Thyroid gland (tissue), 4 donors: Measurements from ENCODE around the gene ZNF576.

Experiments
- POLR2A ChIP-seq, 2 donors: fragments of 450-650 bp; IDR thresholded peaks; one replicate each; pipeline ENCODE4 v1.6.1; 2017; ENCODE audit warnings: antibody characterized with exemption in 2 of 2, mild to moderate bottlenecking in 2 of 2, moderate library complexity in 1 of 2
- TF ChIP-seq, protein P1 (sequence below), 6 experiments: fragments of 200-600 bp in 3 of 6; fragments of 450-650 bp in 3 of 6; sonication (generic) in 3 of 6; IDR thresholded peaks; one replicate each; pipeline ENCODE4 v1.5.1; 2016 to 2019; ENCODE audit warnings: antibody characterized with exemption in 6 of 6, mild to moderate bottlenecking in 2 of 6, inconsistent platforms in 1 of 6, moderate library complexity in 1 of 6

DNA sequence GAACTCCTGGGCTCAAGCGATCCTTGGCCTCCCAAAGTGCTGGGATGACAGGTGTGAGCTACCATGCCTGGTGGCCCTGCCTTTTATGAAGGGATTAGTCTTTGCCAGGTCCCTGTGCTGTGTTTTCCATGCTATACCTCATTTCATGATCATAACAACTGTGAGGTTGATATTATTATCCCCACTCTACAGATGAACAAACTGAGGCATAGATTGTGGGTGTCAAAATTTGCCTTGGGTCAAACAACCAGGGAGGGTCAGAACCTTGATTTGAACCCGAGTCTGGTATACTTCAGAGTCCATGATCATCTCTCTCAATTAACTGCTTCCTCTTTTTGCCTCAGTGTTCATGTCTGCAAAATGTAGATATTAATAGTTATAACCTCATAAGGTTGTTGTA, 13.9 kb upstream of the ZNF576 start:
- TF ChIP-seq, protein P1, sequence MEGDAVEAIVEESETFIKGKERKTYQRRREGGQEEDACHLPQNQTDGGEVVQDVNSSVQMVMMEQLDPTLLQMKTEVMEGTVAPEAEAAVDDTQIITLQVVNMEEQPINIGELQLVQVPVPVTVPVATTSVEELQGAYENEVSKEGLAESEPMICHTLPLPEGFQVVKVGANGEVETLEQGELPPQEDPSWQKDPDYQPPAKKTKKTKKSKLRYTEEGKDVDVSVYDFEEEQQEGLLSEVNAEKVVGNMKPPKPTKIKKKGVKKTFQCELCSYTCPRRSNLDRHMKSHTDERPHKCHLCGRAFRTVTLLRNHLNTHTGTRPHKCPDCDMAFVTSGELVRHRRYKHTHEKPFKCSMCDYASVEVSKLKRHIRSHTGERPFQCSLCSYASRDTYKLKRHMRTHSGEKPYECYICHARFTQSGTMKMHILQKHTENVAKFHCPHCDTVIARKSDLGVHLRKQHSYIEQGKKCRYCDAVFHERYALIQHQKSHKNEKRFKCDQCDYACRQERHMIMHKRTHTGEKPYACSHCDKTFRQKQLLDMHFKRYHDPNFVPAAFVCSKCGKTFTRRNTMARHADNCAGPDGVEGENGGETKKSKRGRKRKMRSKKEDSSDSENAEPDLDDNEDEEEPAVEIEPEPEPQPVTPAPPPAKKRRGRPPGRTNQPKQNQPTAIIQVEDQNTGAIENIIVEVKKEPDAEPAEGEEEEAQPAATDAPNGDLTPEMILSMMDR (IDR thresholded peaks at IDR 0.05): no peak
- no peak for TF ChIP-seq POLR2A (IDR thresholded peaks at IDR 0.05)
